ENCODE data around the gene EDIL3. TPM values are rescaled to one million over a fixed set of nuclear protein-coding genes. Genes with fewer than 3 reads are reported as not detected.

EDIL3 gene
- total RNA-seq (not detected), polyA plus RNA-seq (not detected)

- Mint-ChIP-seq H3K4me1 (peaks cover 0 to 2% (median under 1%) of the 10 kb centered on the region in 4 donors), H3K9me3 (peaks cover 0 to 17% (median 2%) of the 10 kb centered on the region in 8 donors), H3K27ac (no peak within 1 kb of the TSS), H3K27me3 (peaks cover 27 to 29% of the 10 kb centered on the region in 2 donors), H3K36me3 (peaks cover 0 to 4% of the 10 kb centered on the region in 2 donors), H3K4me3 (no peak within 1 kb of the TSS)
- no peaks in the 10 kb centered on the region for H3K27me3 ChIP-seq (ENCODE audit: insufficient read depth, low read length)
- ChIA-PET CTCF (ENCODE audit: partially characterized antibody) (no interaction called here), POLR2A (ENCODE audit: partially characterized antibody) (no interaction called here)
- H3K9me3 ChIP-seq (ENCODE audit: control insufficient read depth in 1 of 2, low read length in 2 of 2) = no peaks in the 10 kb centered on the region
- no peak within 1 kb of the TSS for H3K27ac ChIP-seq (ENCODE audit: low read depth, low read length)
- no peaks in the 10 kb centered on the region for H3K4me1 ChIP-seq (ENCODE audit: insufficient read depth, low read length)
- intact Hi-C loops (cut with micrococcal nuclease) = no loop called here
- H3K36me3 ChIP-seq (ENCODE audit: insufficient read depth, low read length) = no peaks in the 10 kb centered on the region
- DNase-seq = no peak
- H3K4me3 ChIP-seq (ENCODE audit: low read length in 2 of 2) = no peak within 1 kb of the TSS
Measured at GRCh38 chr5:84384604-84385575, at the start of gene EDIL3. TSS of gene EDIL3 (minus strand) at chr5:84384880. CDS start at chr5:84384374, 506 bp downstream.

- H3K4me1 Mint-ChIP-seq = no peaks in the 10 kb centered on the region
- Histone ChIP-seq H3K4me3 (ENCODE audit: low read length in 2 of 2) (no peak overlapping the region), H3K36me3 (ENCODE audit: insufficient read depth, low read length) (no peaks in the 10 kb centered on the region), H3K27ac (ENCODE audit: low read depth, low read length) (no peak overlapping the region), H3K4me1 (ENCODE audit: insufficient read depth, low read length) (no peaks in the 10 kb centered on the region), H3K9me3 (ENCODE audit: control insufficient read depth in 1 of 2, low read length in 2 of 2) (no peaks in the 10 kb centered on the region), H3K27me3 (ENCODE audit: insufficient read depth, low read length) (no peaks in the 10 kb centered on the region)
- no peaks in the 10 kb centered on the region for H3K36me3 Mint-ChIP-seq
- peaks cover 0 to 9% (median 2%) of the 10 kb centered on the region in 8 donors for H3K9me3 Mint-ChIP-seq
- DNase-seq = no peak
- no peaks in the 10 kb centered on the region for H3K27me3 Mint-ChIP-seq
- intact Hi-C loops (cut with micrococcal nuclease) = no loop called here
- no peak overlapping the region for H3K27ac Mint-ChIP-seq
- POLR2A ChIA-PET (ENCODE audit: partially characterized antibody) = no interaction called here
- H3K4me3 Mint-ChIP-seq = no peak overlapping the region
- CTCF ChIA-PET (ENCODE audit: partially characterized antibody) = no interaction called here
Measured at GRCh38 chr5:84433461-84433860, 48.8 kb upstream of the EDIL3 start.

- no peaks in the 10 kb centered on the region for H3K36me3 ChIP-seq (ENCODE audit: insufficient read depth, low read length)
- H3K4me3 ChIP-seq (ENCODE audit: low read length in 2 of 2) = no peak overlapping the region
- H3K9me3 ChIP-seq (ENCODE audit: control insufficient read depth in 1 of 2, low read length in 2 of 2) = no peaks in the 10 kb centered on the region
- no peak for DNase-seq
- Mint-ChIP-seq H3K36me3 (no peaks in the 10 kb centered on the region), H3K27ac (no peak overlapping the region), H3K4me1 (no peaks in the 10 kb centered on the region), H3K9me3 (peaks cover 0 to 8% (median 4%) of the 10 kb centered on the region in 8 donors), H3K4me3 (no peak overlapping the region), H3K27me3 (no peaks in the 10 kb centered on the region)
- H3K27ac ChIP-seq (ENCODE audit: low read depth, low read length) = no peak overlapping the region
- ChIA-PET POLR2A (ENCODE audit: partially characterized antibody) (no interaction called here), CTCF (ENCODE audit: partially characterized antibody) (no interaction called here)
- intact Hi-C loops (cut with micrococcal nuclease) = no loop called here
- H3K4me1 ChIP-seq (ENCODE audit: insufficient read depth, low read length) = no peaks in the 10 kb centered on the region
- H3K27me3 ChIP-seq (ENCODE audit: insufficient read depth, low read length) = no peaks in the 10 kb centered on the region
Measured at GRCh38 chr5:84430863-84431663, 46.4 kb upstream of the EDIL3 start.

DNA sequence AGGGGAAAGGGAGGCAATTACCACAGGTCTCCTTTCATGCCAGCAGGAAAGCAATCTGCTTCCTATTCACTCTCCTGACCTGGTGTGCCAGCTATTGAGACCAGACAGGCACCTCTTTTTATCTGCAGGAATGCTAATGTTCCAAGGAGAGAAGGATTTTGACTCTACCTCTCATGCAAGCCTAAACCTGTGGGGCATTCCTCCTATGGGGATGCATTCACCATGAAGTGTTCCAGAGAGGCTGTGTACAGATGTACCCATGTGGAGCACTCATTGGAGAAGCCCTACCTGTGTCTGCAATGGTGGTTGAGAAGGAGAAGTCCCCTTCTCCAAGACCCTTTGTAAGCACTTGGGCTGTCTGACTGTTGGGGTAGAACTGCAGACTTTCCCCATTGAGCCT is 45.4 kb upstream of the EDIL3 start:
- H3K27me3 Mint-ChIP-seq = no peaks in the 10 kb centered on the region
- CTCF ChIA-PET (ENCODE audit: partially characterized antibody) = no interaction called here
- no peaks in the 10 kb centered on the region for H3K36me3 Mint-ChIP-seq
- Histone ChIP-seq H3K27me3 (ENCODE audit: insufficient read depth, low read length) (no peaks in the 10 kb centered on the region), H3K4me1 (ENCODE audit: insufficient read depth, low read length) (no peaks in the 10 kb centered on the region), H3K9me3 (ENCODE audit: control insufficient read depth in 1 of 2, low read length in 2 of 2) (no peaks in the 10 kb centered on the region), H3K4me3 (ENCODE audit: low read length in 2 of 2) (no peak overlapping the region), H3K36me3 (ENCODE audit: insufficient read depth, low read length) (no peaks in the 10 kb centered on the region), H3K27ac (ENCODE audit: low read depth, low read length) (no peak overlapping the region)
- intact Hi-C loops (cut with micrococcal nuclease) = no loop called here
- POLR2A ChIA-PET (ENCODE audit: partially characterized antibody) = no interaction called here
- peaks cover 0 to 8% (median 4%) of the 10 kb centered on the region in 8 donors for H3K9me3 Mint-ChIP-seq
- no peaks in the 10 kb centered on the region for H3K4me1 Mint-ChIP-seq
- H3K4me3 Mint-ChIP-seq = no peak overlapping the region
- DNase-seq = no peak
- no peak overlapping the region for H3K27ac Mint-ChIP-seq

- H3K4me3 ChIP-seq (ENCODE audit: low read length in 2 of 2) = no peak overlapping the region
- Mint-ChIP-seq H3K4me3 (no peak overlapping the region), H3K4me1 (no peaks in the 10 kb centered on the region), H3K27me3 (no peaks in the 10 kb centered on the region), H3K27ac (no peak overlapping the region), H3K36me3 (no peaks in the 10 kb centered on the region), H3K9me3 (peaks cover 3 to 13% (median 6%) of the 10 kb centered on the region in 8 donors)
- H3K9me3 ChIP-seq (ENCODE audit: control insufficient read depth in 1 of 2, low read length in 2 of 2) = no peaks in the 10 kb centered on the region
- ChIA-PET CTCF (ENCODE audit: partially characterized antibody) (no interaction called here), POLR2A (ENCODE audit: partially characterized antibody) (no interaction called here)
- H3K27me3 ChIP-seq (ENCODE audit: insufficient read depth, low read length) = no peaks in the 10 kb centered on the region
- no peaks in the 10 kb centered on the region for H3K4me1 ChIP-seq (ENCODE audit: insufficient read depth, low read length)
- intact Hi-C loops (cut with micrococcal nuclease) = no loop called here
- no peaks in the 10 kb centered on the region for H3K36me3 ChIP-seq (ENCODE audit: insufficient read depth, low read length)
- H3K27ac ChIP-seq (ENCODE audit: low read depth, low read length) = no peak overlapping the region
- no peak for DNase-seq
Measured at GRCh38 chr5:84425365-84425881, 40.7 kb upstream of the EDIL3 start.

DNA sequence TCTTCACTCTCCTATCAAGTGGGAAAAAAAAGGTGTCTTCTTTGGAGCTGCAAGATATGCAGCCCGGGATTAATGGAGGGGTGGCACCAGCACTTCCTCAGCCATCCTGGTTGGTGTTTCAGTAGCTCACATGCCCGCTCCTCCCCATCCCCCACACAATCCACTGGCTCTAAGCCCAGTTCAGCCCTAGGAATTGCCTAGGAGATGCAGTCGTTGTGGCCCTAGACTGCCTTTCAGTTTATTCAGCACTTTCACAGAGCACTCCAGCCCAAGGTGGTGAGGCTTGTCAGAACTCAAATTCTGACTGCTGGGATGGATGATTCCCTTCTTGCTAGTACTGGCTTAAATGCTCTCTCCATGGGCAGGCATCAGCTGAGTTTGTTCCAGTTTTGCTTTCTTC is 35.1 kb upstream of the EDIL3 start:
- Mint-ChIP-seq H3K4me3 (no peak overlapping the region), H3K27me3 (no peaks in the 10 kb centered on the region), H3K27ac (no peak overlapping the region), H3K4me1 (no peaks in the 10 kb centered on the region), H3K36me3 (no peaks in the 10 kb centered on the region), H3K9me3 (peaks cover 0 to 21% (median 3%) of the 10 kb centered on the region in 8 donors)
- Histone ChIP-seq H3K4me1 (ENCODE audit: insufficient read depth, low read length) (no peaks in the 10 kb centered on the region), H3K9me3 (ENCODE audit: control insufficient read depth in 1 of 2, low read length in 2 of 2) (peaks cover 0 to 6% of the 10 kb centered on the region in 2 donors), H3K4me3 (ENCODE audit: low read length in 2 of 2) (no peak overlapping the region), H3K27me3 (ENCODE audit: insufficient read depth, low read length) (no peaks in the 10 kb centered on the region), H3K27ac (ENCODE audit: low read depth, low read length) (no peak overlapping the region), H3K36me3 (ENCODE audit: insufficient read depth, low read length) (no peaks in the 10 kb centered on the region)
- ChIA-PET CTCF (ENCODE audit: partially characterized antibody) (no interaction called here), POLR2A (ENCODE audit: partially characterized antibody) (no interaction called here)
- intact Hi-C loops (cut with micrococcal nuclease) = no loop called here
- DNase-seq = no peak

Data from CD4-positive, alpha-beta memory T cell (primary cell).